ENCODE results near the gene KCNJ6.

GRCh38 chr21:37848721-37849490 is 67.4 kb downstream of the KCNJ6 start:
- no peak for TF ChIP-seq POLR2A (IDR thresholded peaks at IDR 0.05)
- TF ChIP-seq CTCF (IDR thresholded peaks at IDR 0.05): no peak

All from uterus (tissue), 2 donors.